WERI-Rb-1 (cell line): ENCODE measurements around the gene MTX1.

ENCODE experiments used
- DNase-seq: peaks from one replicate; pipeline ENCODE4 v3.0.0-alpha.2; 2020
- H3K27ac ChIP-seq: fragments of 250-450 bp; sonication (Bioruptor Pico); 2 replicates; pipeline ENCODE4 v1.5.1; 2020; ENCODE audit warnings: mild to moderate bottlenecking, moderate library complexity
- H3K27me3 ChIP-seq: fragments of 250-450 bp; sonication (Bioruptor Pico); 2 replicates; pipeline ENCODE4 v1.5.1; 2021; ENCODE audit warnings: mild to moderate bottlenecking, low read depth, moderate library complexity; ENCODE audit not compliant: insufficient read depth, severe bottlenecking
- H3K36me3 ChIP-seq: fragments of 250-450 bp; sonication (Bioruptor Pico); 2 replicates; pipeline ENCODE4 v1.5.1; 2020; ENCODE audit warnings: mild to moderate bottlenecking, moderate library complexity
- H3K4me3 ChIP-seq: 2 replicates; pipeline ENCODE4 v1.5.1; 2011; ENCODE audit warnings: low read depth, mild to moderate bottlenecking, control low read depth, low read length
- H3K9me3 ChIP-seq: fragments of 250-450 bp; sonication (Bioruptor Pico); 2 replicates; pipeline ENCODE4 v1.5.1; 2021; ENCODE audit warnings: mild to moderate bottlenecking, moderate library complexity; ENCODE audit not compliant: severe bottlenecking
- CTCF ChIP-seq: IDR thresholded peaks from 2 replicates; pipeline ENCODE4 v1.5.1; 2011; ENCODE audit warnings: low read depth, mild to moderate bottlenecking, control low read depth, inconsistent platforms, low read length

The MTX1 gene

GRCh38 chr1:155177918-155178281 is 30.6 kb upstream of the MTX1 start:
- Histone ChIP-seq H3K4me3 (no peak overlapping the region), H3K27me3 (no peaks in the 10 kb centered on the region), H3K36me3 (peaks cover 30% of the 10 kb centered on the region), H3K9me3 (no peaks in the 10 kb centered on the region), H3K27ac (no peak overlapping the region)
- peak; percentile 22 for DNase-seq
- no peak for TF ChIP-seq CTCF

- DNase-seq: peak; percentile 25
- peaks cover 30% of the 10 kb centered on the region for H3K36me3 ChIP-seq
- no peak overlapping the region for H3K4me3 ChIP-seq
- TF ChIP-seq CTCF: no peak
- no peaks in the 10 kb centered on the region for H3K9me3 ChIP-seq
- no peaks in the 10 kb centered on the region for H3K27me3 ChIP-seq
- H3K27ac ChIP-seq: no peak overlapping the region
Measured at GRCh38 chr1:155178441-155179111, 29.9 kb upstream of the MTX1 start.

- no peaks in the 10 kb centered on the region for H3K27me3 ChIP-seq
- no peak for TF ChIP-seq CTCF
- peaks cover 30% of the 10 kb centered on the region for H3K36me3 ChIP-seq
- DNase-seq: peak; percentile 29
- H3K4me3 ChIP-seq: no peak overlapping the region
- H3K27ac ChIP-seq: no peak overlapping the region
- H3K9me3 ChIP-seq: no peaks in the 10 kb centered on the region
Measured at GRCh38 chr1:155179112-155180031, 29.1 kb upstream of the MTX1 start.

- no peak overlapping the region for H3K4me3 ChIP-seq
- no peaks in the 10 kb centered on the region for H3K27me3 ChIP-seq
- peak; percentile 11 for DNase-seq
- no peak for TF ChIP-seq CTCF
- peaks cover 30% of the 10 kb centered on the region for H3K36me3 ChIP-seq
- H3K27ac ChIP-seq: peak overlapping the region; percentile 67
- H3K9me3 ChIP-seq: no peaks in the 10 kb centered on the region
Measured at GRCh38 chr1:155181371-155182051, 27.0 kb upstream of the MTX1 start.

GRCh38 chr1:155182052-155182550 is 26.4 kb upstream of the MTX1 start:
- H3K27me3 ChIP-seq: no peaks in the 10 kb centered on the region
- H3K4me3 ChIP-seq: no peak overlapping the region
- H3K36me3 ChIP-seq: peaks cover 27% of the 10 kb centered on the region
- DNase-seq: peak; percentile 89
- H3K9me3 ChIP-seq: no peaks in the 10 kb centered on the region
- H3K27ac ChIP-seq: peak overlapping the region; percentile 67
- TF ChIP-seq CTCF: no peak
